HepG2 (cell line): ENCODE measurements around the gene DPH2. TPM values are rescaled to one million over a fixed set of nuclear protein-coding genes. Genes with fewer than 3 reads are reported as not detected.

Experiments
- ADNP ChIP-seq: sonication (generic); formaldehyde crosslinking; IDR thresholded peaks from 2 replicates; pipeline ENCODE4 v1.4.0; 2020; ENCODE audit warnings: missing genetic modification reagents
- ATF3 ChIP-seq: sonication (generic); formaldehyde crosslinking; IDR thresholded peaks from 2 replicates; pipeline ENCODE4 v1.4.0; 2020; ENCODE audit warnings: missing genetic modification reagents
- DRAP1 ChIP-seq: IDR thresholded peaks from 2 replicates; pipeline ENCODE4 v1.6.1; 2016; ENCODE audit warnings: missing genetic modification reagents, missing compliant biosample characterization
- FOXJ3 ChIP-seq: sonication (generic); formaldehyde crosslinking; IDR thresholded peaks from 2 replicates; pipeline ENCODE4 v1.4.0; 2020; ENCODE audit warnings: missing genetic modification reagents, mild to moderate bottlenecking, borderline replicate concordance
- MTA3 ChIP-seq: sonication (generic); formaldehyde crosslinking; IDR thresholded peaks from 2 replicates; pipeline ENCODE4 v1.4.0; 2020; ENCODE audit warnings: missing genetic modification reagents
- RXRB ChIP-seq: IDR thresholded peaks from 2 replicates; pipeline ENCODE4 v1.6.1; 2016; ENCODE audit warnings: borderline replicate concordance, missing genetic modification reagents, missing compliant biosample characterization
- SALL2 ChIP-seq: sonication (generic); formaldehyde crosslinking; IDR thresholded peaks from 2 replicates; pipeline ENCODE4 v1.8.1; 2023; ENCODE audit warnings: mild to moderate bottlenecking, missing genetic modification reagents, inconsistent platforms
- SCMH1 ChIP-seq: sonication (generic); formaldehyde crosslinking; IDR thresholded peaks from 2 replicates; pipeline ENCODE4 v1.9.0; 2021; ENCODE audit warnings: missing genetic modification reagents, mild to moderate bottlenecking, borderline replicate concordance
- SMYD3 ChIP-seq: sonication (generic); formaldehyde crosslinking; IDR thresholded peaks from 2 replicates; pipeline ENCODE4 v1.8.1; 2023; ENCODE audit warnings: mild to moderate bottlenecking, missing genetic modification reagents
- THAP11 ChIP-seq: IDR thresholded peaks from 2 replicates; pipeline ENCODE4 v1.6.1; 2016; ENCODE audit warnings: missing biosample characterization, missing genetic modification reagents
- ZGPAT ChIP-seq: IDR thresholded peaks from 2 replicates; pipeline ENCODE4 v1.6.1; 2016; ENCODE audit warnings: mild to moderate bottlenecking
- ZNF101 ChIP-seq: sonication (generic); formaldehyde crosslinking; IDR thresholded peaks from 2 replicates; pipeline ENCODE4 v1.4.0; 2020; ENCODE audit warnings: mild to moderate bottlenecking, low read depth, missing genetic modification reagents, borderline replicate concordance
- ZNF121 ChIP-seq: sonication (generic); formaldehyde crosslinking; IDR thresholded peaks from 2 replicates; pipeline ENCODE4 v1.5.0; 2020; ENCODE audit warnings: mild to moderate bottlenecking, missing genetic modification reagents
- ZNF207 ChIP-seq: fragments of 450-650 bp; IDR thresholded peaks from 2 replicates; pipeline ENCODE4 v1.6.1; 2016; ENCODE audit warnings: antibody characterized with exemption, borderline replicate concordance
- ZNF687 ChIP-seq: sonication (generic); formaldehyde crosslinking; IDR thresholded peaks from 2 replicates; pipeline ENCODE4 v1.5.1; 2020; ENCODE audit warnings: mild to moderate bottlenecking, missing genetic modification reagents, moderate library complexity
- ZNF775 ChIP-seq: sonication (generic); formaldehyde crosslinking; IDR thresholded peaks from 2 replicates; pipeline ENCODE4 v1.4.0; 2020; ENCODE audit warnings: missing genetic modification reagents, mild to moderate bottlenecking, moderate library complexity, borderline replicate concordance
- ZUFSP ChIP-seq: sonication (generic); formaldehyde crosslinking; IDR thresholded peaks from 2 replicates; pipeline ENCODE4 v1.9.0; 2021; ENCODE audit warnings: missing genetic modification reagents, mild to moderate bottlenecking, borderline replicate concordance
- polyA plus RNA-seq, 8 experiments: library from polyadenylated mRNA; depleted of rRNA in 3 of 8; stranded (reverse) in 7 of 8; unstranded in 1 of 8; fragments of >200 nt; fragmentation: Illumina TruSeq in 4 of 8; extraction: Trizol in 4 of 8; gene quantifications; 2 replicates each; pipeline versions ENCODE4 v1.2.1 to v1.2.3, GENCODE V29; 2011 to 2016; ENCODE audit warnings: low read depth in 4 of 8, missing spikeins in 1 of 8, mixed read lengths in 1 of 8; ENCODE audit not compliant: insufficient read depth in 1 of 8
- total RNA-seq, 5 experiments: library from RNA; depleted of rRNA; stranded (reverse); fragments of >200 nt; fragmentation: Illumina TruSeq; extraction: Trizol; gene quantifications; 2 replicates each; pipeline ENCODE4 v1.2.3, GENCODE V29; 2016; ENCODE audit warnings: low read depth in 1 of 5

The DPH2 gene
- total and polyA plus RNA-seq, 2 of the 13 experiments (the other 11 are each of a cell fraction or from before 2014, with no cell fraction given), result 32.2 to 38.3 TPM

- TF ChIP-seq DRAP1 (CRISPR knock-in tag), result peak; percentile 62; the same call in 1 of the 2 replicates
- no peak for TF ChIP-seq ZNF775 (CRISPR knock-in tag)
- TF ChIP-seq THAP11 (CRISPR knock-in tag), result peak; percentile 99
- TF ChIP-seq ZGPAT, result peak; percentile 73; the same call in 1 of the 2 replicates
- no peak for TF ChIP-seq SMYD3 (CRISPR knock-in tag)
- TF ChIP-seq SALL2 (CRISPR knock-in tag), result 0 out of 2 replicates have a peak, but pooled peaks have one; percentile 20
- no peak for TF ChIP-seq ZUFSP (CRISPR knock-in tag)
- TF ChIP-seq RXRB (CRISPR knock-in tag), result no peak; the same call in 1 of the 2 replicates
- TF ChIP-seq ZNF687 (CRISPR knock-in tag), result peak; percentile 93
- TF ChIP-seq FOXJ3 (CRISPR knock-in tag), result no peak
- TF ChIP-seq ATF3 (CRISPR knock-in tag), result no peak
- no peak for TF ChIP-seq SCMH1
- no peak for TF ChIP-seq ADNP
- no peak for TF ChIP-seq ZNF207
- TF ChIP-seq MTA3 (CRISPR knock-in tag), result no peak
- no peak for TF ChIP-seq ZNF101 (CRISPR knock-in tag)
- TF ChIP-seq ZNF121 (CRISPR knock-in tag), result no peak
Measured at GRCh38 chr1:43974443-43975248, 4.8 kb downstream of the DPH2 start, which contains the start of gene ATP6V0B (continued).
